ENCODE measurements around the gene RBPMS2. TPM values are rescaled to one million over a fixed set of nuclear protein-coding genes. Genes with fewer than 3 reads are reported as not detected.

The RBPMS2 gene
- total RNA-seq, 1 experiment from 2014 or later, result 181 TPM

DNA sequence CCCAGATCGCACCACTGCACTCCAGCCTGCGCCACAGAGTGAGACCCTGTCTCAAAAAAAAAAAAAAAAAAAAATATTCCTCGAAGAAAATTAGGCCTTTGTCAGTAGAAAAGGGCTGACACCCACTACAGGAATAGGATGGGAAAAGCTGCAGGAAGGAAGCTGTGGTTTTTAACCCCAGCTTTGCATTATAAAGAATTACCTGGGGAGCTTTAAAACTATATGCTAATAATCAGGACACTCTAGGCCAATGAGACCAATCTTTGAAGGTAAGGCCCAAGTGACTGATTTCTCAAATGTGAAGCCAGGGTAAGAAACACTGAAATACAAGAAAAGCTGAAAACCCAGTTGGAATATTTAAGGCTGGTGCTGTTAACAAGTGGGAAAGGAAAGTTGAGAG lies 74.3 kb downstream of the RBPMS2 start:
- no peak overlapping the region for H3K14ac ChIP-seq (ENCODE audit: insufficient read depth, low read length)
- no peaks in the 10 kb centered on the region for H3K27me3 ChIP-seq (ENCODE audit: insufficient read depth, low read length)
- no peak overlapping the region for H2BK120ac ChIP-seq (ENCODE audit: low read depth, low read length, poor library complexity, severe bottlenecking)
- no peak overlapping the region for H2BK15ac ChIP-seq (ENCODE audit: low read depth, low read length)
- H3K79me2 ChIP-seq (ENCODE audit: insufficient read depth, low read length), result peaks cover 33% of the 10 kb centered on the region; the same call in 1 of the 2 replicates
- H3K23ac ChIP-seq (ENCODE audit: insufficient read length, low read depth, low read length), result no peak overlapping the region
- no peak overlapping the region for H2BK12ac ChIP-seq (ENCODE audit: insufficient read length, low read depth, low read length)
- H3K4me2 ChIP-seq (ENCODE audit: insufficient read depth, insufficient read length, low read length), result peak overlapping the region; percentile 95
- H3K18ac ChIP-seq (ENCODE audit: insufficient read length, low read depth, low read length), result no peak overlapping the region
- no peak overlapping the region for H3T11ph ChIP-seq (ENCODE audit: low read length)
- H3K79me1 ChIP-seq (ENCODE audit: insufficient read depth, low read depth, low read length, poor library complexity, severe bottlenecking), result peaks cover 4% of the 10 kb centered on the region
- H3K27ac ChIP-seq (ENCODE audit: insufficient read length, low read depth, low read length), result peak overlapping the region; percentile 97
- WGBS (ENCODE audit: extremely low coverage, insufficient read length, low lambda C conversion rate), result no CpG with 5 or more reads among the region's 3 CpGs
- peaks cover 61 to 65% of the 10 kb centered on the region in 2 experiments for H3K4me1 Mint-ChIP-seq
- H3K4me3 Mint-ChIP-seq, result peak overlapping the region; percentile 78 to 93
- H3K23me2 ChIP-seq (ENCODE audit: insufficient read length, low read depth, low read length, poor library complexity, severe bottlenecking), result peaks cover 25% of the 10 kb centered on the region
- H4K20me1 ChIP-seq (ENCODE audit: control insufficient read depth, insufficient read depth, insufficient read length), result no peaks in the 10 kb centered on the region
- no peak overlapping the region for H2AK5ac ChIP-seq (ENCODE audit: insufficient read length, low read length)
- no peak overlapping the region for H4K5ac ChIP-seq (ENCODE audit: insufficient read length, low read depth, low read length)
- peak overlapping the region; percentile 83 for H3K9ac ChIP-seq (ENCODE audit: extremely low read depth, insufficient read length, low read length)
- peaks cover 2% of the 10 kb centered on the region; the same call in 1 of the 2 replicates for H3K27me3 Mint-ChIP-seq (ENCODE audit: low read depth)
- H4K91ac ChIP-seq (ENCODE audit: insufficient read length, low read depth, low read length), result no peak overlapping the region
- peaks cover 19% of the 10 kb centered on the region; the same call in 1 of the 2 replicates for H3K4me1 ChIP-seq (ENCODE audit: insufficient read depth, low read length)
- peaks cover 18 to 61% (median 31%) of the 10 kb centered on the region in 3 experiments for H3K36me3 Mint-ChIP-seq (ENCODE audit: insufficient read depth in 1 of 3, low read depth in 3 of 3)
- H4K8ac ChIP-seq (replicated peaks; ENCODE audit: insufficient read length, low read depth, low read length), result no peak overlapping the region
- peaks cover 0 to 2% of the 10 kb centered on the region in 2 experiments; a peak in 2 of 5 replicates for H3K9me3 Mint-ChIP-seq
- no peak overlapping the region for H2BK5ac ChIP-seq (ENCODE audit: insufficient read length, low read length)
- no peak overlapping the region for H3K56ac ChIP-seq (ENCODE audit: insufficient read length, low read depth, low read length)
- H2AFZ ChIP-seq (ENCODE audit: low read length), result no peak overlapping the region
- no peak for DNase-seq
- TF ChIP-seq, protein P1, sequence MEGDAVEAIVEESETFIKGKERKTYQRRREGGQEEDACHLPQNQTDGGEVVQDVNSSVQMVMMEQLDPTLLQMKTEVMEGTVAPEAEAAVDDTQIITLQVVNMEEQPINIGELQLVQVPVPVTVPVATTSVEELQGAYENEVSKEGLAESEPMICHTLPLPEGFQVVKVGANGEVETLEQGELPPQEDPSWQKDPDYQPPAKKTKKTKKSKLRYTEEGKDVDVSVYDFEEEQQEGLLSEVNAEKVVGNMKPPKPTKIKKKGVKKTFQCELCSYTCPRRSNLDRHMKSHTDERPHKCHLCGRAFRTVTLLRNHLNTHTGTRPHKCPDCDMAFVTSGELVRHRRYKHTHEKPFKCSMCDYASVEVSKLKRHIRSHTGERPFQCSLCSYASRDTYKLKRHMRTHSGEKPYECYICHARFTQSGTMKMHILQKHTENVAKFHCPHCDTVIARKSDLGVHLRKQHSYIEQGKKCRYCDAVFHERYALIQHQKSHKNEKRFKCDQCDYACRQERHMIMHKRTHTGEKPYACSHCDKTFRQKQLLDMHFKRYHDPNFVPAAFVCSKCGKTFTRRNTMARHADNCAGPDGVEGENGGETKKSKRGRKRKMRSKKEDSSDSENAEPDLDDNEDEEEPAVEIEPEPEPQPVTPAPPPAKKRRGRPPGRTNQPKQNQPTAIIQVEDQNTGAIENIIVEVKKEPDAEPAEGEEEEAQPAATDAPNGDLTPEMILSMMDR (conservative IDR thresholded peaks at IDR 0.05), result no peak
- H3K4ac ChIP-seq (ENCODE audit: low read depth, low read length), result no peak overlapping the region
- H2BK20ac ChIP-seq (ENCODE audit: low read depth, low read length, poor library complexity, severe bottlenecking), result no peak overlapping the region
- H3K27ac Mint-ChIP-seq, result peak overlapping the region; percentile 98 to 100 (median 98)
- H3K9me3 ChIP-seq (ENCODE audit: control insufficient read depth, low read depth, low read length), result no peaks in the 10 kb centered on the region
